Activated CD8-positive, alpha-beta T cell treated with anti-CD3 and anti-CD28 coated beads for 36 hours (primary cell): ENCODE results near the gene ZMYM4. TPM values are rescaled to one million over a fixed set of nuclear protein-coding genes. Genes with fewer than 3 reads are reported as not detected.

Experiments
- ATAC-seq: fragments of 200-7000 bp; cut with Tn5 transposase; one replicate; pipeline ENCODE4 v1.10.0; 2021; ENCODE audit warnings: mild to moderate bottlenecking, moderate library complexity
- CTCF ChIA-PET: fragments of 350-600 bp; sonication (Branson Sonifier 250); formaldehyde crosslinking; loops from one replicate; lab custom pipeline; 2021; ENCODE audit warnings: antibody characterized with exemption; lab: Charles Lee
- POLR2A ChIA-PET: fragments of 350-600 bp; sonication (Branson Sonifier 250); formaldehyde crosslinking; loops from one replicate; lab custom pipeline; 2021; ENCODE audit warnings: antibody characterized with exemption; lab: Charles Lee
- DNase-seq: peaks from one replicate; pipeline ENCODE4 v3.0.0-alpha.2; 2020
- H3K27ac Mint-ChIP-seq: one replicate; pipeline ENCODE4 v1.8.0; 2021; ENCODE audit warnings: mild to moderate bottlenecking, mixed read lengths
- H3K27me3 Mint-ChIP-seq: one replicate; pipeline ENCODE4 v1.8.0; 2021; ENCODE audit warnings: mixed read lengths
- H3K36me3 Mint-ChIP-seq: one replicate; pipeline ENCODE4 v1.8.0; 2021; ENCODE audit warnings: low read depth, mixed read lengths
- H3K4me1 Mint-ChIP-seq: one replicate; pipeline ENCODE4 v1.8.0; 2021; ENCODE audit warnings: low read depth, mixed read lengths
- H3K4me3 Mint-ChIP-seq: one replicate; pipeline ENCODE4 v1.8.0; 2021; ENCODE audit warnings: mild to moderate bottlenecking, moderate library complexity, mixed read lengths
- H3K9me3 Mint-ChIP-seq: one replicate; pipeline ENCODE4 v1.8.0; 2021; ENCODE audit warnings: mixed read lengths
- intact Hi-C: fragments of 100-400 bp; cut with micrococcal nuclease; formaldehyde crosslinking; loops from one replicate; pipeline ENCODE4 v1.10.0; 2022
- total RNA-seq, 2 experiments: library from RNA; stranded (reverse); gene quantifications; one replicate each; pipeline ENCODE4 v1.2.3, GENCODE V29; 2021
- TF ChIP-seq, protein P1 (sequence below): fragments of 200-600 bp; IDR thresholded peaks from one replicate; pipeline ENCODE4 v1.8.0; 2022; ENCODE audit warnings: antibody characterized with exemption, mild to moderate bottlenecking

ZMYM4 gene
- total RNA-seq, 2 experiments from 2014 or later: 26.0 to 31.6 TPM

DNA sequence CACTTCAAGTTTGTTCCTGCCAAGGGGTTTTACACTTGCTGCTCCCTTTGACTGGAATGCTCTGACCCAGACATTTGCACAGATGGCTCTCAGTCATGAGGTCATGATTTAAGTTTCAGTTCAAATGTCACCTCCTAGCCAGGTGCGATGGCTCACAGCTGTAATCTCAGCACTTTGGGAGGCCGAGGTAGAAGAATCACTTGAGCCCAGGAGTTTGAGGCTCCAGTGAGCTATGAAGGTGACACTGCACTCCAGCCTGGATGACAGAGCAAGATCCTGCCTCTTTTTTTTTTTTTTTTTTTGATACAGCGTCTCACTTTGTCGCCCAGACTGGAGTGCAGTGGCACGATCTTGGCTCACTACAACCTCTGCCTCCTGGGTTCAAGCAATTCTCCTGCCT is 4.5 kb upstream of the ZMYM4 start:
- Mint-ChIP-seq H3K9me3 (no peaks in the 10 kb centered on the region), H3K27ac (no peak overlapping the region)

DNA sequence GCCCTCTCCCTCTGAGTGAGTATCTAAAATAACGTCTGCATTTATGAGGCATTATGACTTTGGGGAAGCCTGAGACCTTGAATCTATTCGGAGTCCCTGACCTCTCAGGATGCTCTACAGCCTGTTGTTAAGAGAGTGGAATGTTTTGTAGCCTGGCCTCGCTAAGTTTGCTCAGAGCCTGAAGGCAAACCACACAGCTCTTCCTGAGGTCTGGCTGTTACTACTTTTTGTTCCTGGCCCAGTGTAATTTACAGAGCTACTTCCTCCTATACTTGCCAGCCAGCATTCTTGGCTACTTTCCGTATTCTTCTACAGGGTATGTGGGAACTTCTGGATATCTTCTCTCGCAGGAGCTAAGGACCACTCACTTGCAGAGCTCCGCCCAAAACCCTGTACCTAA is 3.6 kb upstream of the ZMYM4 start:
- H3K9me3 Mint-ChIP-seq: no peaks in the 10 kb centered on the region
- H3K36me3 Mint-ChIP-seq: peaks cover 4% of the 10 kb centered on the region
- POLR2A ChIA-PET: no interaction called here
- H3K4me1 Mint-ChIP-seq: peaks cover 15% of the 10 kb centered on the region
- TF ChIP-seq, protein P1, sequence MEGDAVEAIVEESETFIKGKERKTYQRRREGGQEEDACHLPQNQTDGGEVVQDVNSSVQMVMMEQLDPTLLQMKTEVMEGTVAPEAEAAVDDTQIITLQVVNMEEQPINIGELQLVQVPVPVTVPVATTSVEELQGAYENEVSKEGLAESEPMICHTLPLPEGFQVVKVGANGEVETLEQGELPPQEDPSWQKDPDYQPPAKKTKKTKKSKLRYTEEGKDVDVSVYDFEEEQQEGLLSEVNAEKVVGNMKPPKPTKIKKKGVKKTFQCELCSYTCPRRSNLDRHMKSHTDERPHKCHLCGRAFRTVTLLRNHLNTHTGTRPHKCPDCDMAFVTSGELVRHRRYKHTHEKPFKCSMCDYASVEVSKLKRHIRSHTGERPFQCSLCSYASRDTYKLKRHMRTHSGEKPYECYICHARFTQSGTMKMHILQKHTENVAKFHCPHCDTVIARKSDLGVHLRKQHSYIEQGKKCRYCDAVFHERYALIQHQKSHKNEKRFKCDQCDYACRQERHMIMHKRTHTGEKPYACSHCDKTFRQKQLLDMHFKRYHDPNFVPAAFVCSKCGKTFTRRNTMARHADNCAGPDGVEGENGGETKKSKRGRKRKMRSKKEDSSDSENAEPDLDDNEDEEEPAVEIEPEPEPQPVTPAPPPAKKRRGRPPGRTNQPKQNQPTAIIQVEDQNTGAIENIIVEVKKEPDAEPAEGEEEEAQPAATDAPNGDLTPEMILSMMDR: no peak
- ATAC-seq (no peak), DNase-seq (no peak)
- intact Hi-C loops: loop anchor here (10.0 kb wide), 1 partner anchor 60 kb away; no protein-coding TSS in a partner anchor
- no peak overlapping the region for H3K4me3 Mint-ChIP-seq
- CTCF ChIA-PET: interaction anchor here (1.2 kb wide), 1 partner anchor 63 kb away, joined by 7 read pairs; no protein-coding TSS in a partner anchor
- H3K27ac Mint-ChIP-seq: no peak overlapping the region
- H3K27me3 Mint-ChIP-seq: peaks cover 6% of the 10 kb centered on the region

More for the DNA sequence above, 4.5 kb upstream of the ZMYM4 start:
- TF ChIP-seq, protein P1: no peak
- H3K27me3 Mint-ChIP-seq: peaks cover 6% of the 10 kb centered on the region
- H3K4me3 Mint-ChIP-seq: no peak overlapping the region
- no peak for DNase-seq
- no peak for ATAC-seq
- ChIA-PET CTCF (no interaction called here), POLR2A (no interaction called here)
- H3K4me1 Mint-ChIP-seq: peaks cover 11% of the 10 kb centered on the region
- intact Hi-C loops: loop anchor here (10.0 kb wide), 1 partner anchor 59 kb away; no protein-coding TSS in a partner anchor
- H3K36me3 Mint-ChIP-seq: peaks cover 4% of the 10 kb centered on the region

DNA sequence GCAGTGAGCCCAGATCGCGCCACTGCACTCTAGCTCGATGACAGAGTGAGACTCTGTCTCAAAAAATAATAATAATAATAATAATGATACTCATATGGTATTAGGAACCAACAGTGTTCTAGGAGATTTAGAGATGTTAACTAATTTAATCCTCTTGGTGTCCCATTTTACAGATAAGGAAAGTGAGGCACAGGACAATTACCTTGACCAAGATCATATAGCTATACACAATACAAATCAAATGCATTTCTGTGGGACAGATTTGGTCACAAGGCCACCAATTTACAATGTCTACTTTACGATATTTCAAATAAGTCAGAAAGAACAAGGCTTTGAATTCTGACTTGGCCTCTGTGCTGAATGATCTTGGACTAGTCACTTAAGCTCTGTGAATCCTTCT is 2.2 kb upstream of the ZMYM4 start:
- Mint-ChIP-seq H3K9me3 (no peaks in the 10 kb centered on the region), H3K27me3 (peaks cover 6% of the 10 kb centered on the region), H3K4me3 (no peak overlapping the region), H3K4me1 (peaks cover 27% of the 10 kb centered on the region), H3K36me3 (peaks cover 8% of the 10 kb centered on the region), H3K27ac (no peak overlapping the region)
- TF ChIP-seq, protein P1: no peak
- intact Hi-C loops: loop anchor here (10.0 kb wide), 1 partner anchor 62 kb away; no protein-coding TSS in a partner anchor
- DNase-seq (no peak), ATAC-seq (no peak)
- ChIA-PET POLR2A (interaction anchor here (1.0 kb wide), 1 partner anchor 12 kb away, joined by 3 read pairs; no protein-coding TSS in a partner anchor), CTCF (interaction anchor here (0.8 kb wide), 1 partner anchor 10 kb away, joined by 3 read pairs; no protein-coding TSS in a partner anchor)

DNA sequence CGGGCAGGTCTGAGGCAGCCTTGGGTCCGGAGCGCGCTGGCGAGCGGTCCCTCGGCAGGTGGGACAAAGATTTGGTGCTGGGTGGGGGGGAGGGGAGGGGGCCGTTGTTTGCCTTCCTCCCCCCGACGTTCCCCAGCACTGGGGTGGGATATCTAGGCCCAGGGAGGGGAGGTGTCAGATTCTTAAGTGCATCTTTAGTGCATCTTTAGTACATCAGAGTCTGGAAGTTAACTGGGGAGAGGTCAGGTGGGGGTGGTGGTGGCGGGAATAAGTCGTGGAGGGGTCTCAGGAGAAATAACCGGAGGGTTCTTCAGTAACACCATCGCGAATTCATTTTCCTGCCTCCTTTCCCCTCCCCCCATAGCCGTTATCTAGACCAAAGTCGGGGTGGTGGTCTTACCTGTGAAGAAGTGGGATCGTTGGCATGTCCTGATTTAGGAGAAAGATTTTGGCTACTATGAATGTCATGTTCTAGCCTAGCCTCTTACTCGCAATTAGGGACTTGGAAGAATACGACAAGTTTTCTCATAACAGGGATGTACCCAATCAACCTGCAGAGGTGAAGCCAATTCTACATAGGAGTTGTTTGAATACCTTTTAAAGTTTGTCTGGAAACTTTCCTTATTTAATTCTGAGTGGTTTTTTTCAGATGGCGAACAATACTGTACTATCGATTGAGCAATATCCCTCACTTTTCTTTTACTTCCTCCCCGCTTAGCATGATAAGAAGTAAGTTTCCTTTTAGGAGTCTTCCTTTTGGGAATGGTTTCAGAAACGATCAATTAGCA is 886 bp downstream of the ZMYM4 start:
- peak overlapping the region; percentile 83 for H3K4me3 Mint-ChIP-seq
- intact Hi-C loops: loop anchor here (10.0 kb wide), 1 partner anchor 65 kb away; no protein-coding TSS in a partner anchor
- CTCF ChIA-PET: interaction anchor here (1.0 to 1.2 kb wide), 2 partner anchors 10 kb away, joined by 3 to 4 read pairs; no protein-coding TSS in a partner anchor

More for the DNA sequence above, 886 bp downstream of the ZMYM4 start:
- Mint-ChIP-seq H3K9me3 (no peaks in the 10 kb centered on the region), H3K36me3 (peaks cover 13% of the 10 kb centered on the region), H3K27me3 (no peaks in the 10 kb centered on the region), H3K4me1 (peaks cover 43% of the 10 kb centered on the region), H3K27ac (peak overlapping the region; percentile 82)
- ATAC-seq (no peak), DNase-seq (peak; percentile 28)
- TF ChIP-seq, protein P1: no peak
- POLR2A ChIA-PET: interaction anchor here (1.2 to 1.3 kb wide), 2 partner anchors 18 to 79 kb away, joined by 3 to 5 read pairs; no protein-coding TSS in a partner anchor
